ENCODE data around the gene ADIG. TPM values are rescaled to one million over a fixed set of nuclear protein-coding genes. Genes with fewer than 3 reads are reported as not detected.
A peak's percentile ranks its signal among the peaks of the same experiment; 100 is the strongest.

ADIG gene
- total and polyA plus RNA-seq, 2 of the 13 experiments (the other 11 are each of a cell fraction or from before 2014, with no cell fraction given): 0.15 TPM; not detected in 1

DNA sequence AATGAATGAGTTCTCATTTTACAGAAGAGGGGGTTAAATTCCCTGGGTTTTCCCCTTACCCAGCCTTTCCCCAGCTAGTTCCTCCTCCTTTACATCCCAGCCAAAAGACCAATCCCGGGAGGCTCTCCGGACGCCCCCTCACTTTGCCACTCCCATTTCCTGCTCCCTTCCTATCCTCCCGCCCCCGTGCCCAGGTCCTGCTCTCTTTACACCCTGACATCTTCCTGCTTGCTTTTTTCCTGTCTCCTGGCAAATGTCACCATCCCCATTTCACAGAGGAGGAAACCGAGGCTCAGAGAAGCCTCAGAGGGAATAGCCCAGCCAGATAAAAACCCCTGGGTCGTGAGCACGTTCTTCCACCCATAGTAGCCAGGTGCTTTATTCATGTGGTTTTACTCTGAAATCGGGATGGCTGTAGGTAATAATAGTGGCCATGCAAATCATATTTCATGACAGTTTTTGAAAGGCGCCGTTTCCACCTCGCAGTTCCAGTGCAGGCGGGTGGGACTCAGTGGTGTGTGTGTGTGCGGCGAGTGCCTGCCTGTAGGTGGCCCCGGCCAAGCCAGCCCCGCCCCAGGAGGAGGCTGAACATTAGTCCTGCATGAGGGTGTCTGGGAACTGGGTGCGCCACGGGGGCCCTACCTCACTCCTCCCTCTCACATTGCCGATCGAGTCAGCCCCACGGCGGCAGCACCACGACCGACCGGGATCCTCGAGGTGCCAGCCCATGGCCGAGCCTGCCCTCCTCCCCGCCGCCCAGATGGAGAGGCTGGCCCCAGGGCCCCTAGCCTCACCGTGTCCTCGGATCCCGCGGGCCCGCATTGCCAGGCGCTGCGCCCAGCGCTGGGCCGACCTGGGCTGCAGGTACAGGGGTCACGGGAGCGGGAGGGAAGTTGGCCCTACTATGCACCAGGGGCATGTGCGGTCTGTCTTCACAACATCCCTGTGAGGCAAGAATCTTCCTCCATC, 20.5 kb downstream of the ADIG start, which contains the start of gene ARHGAP40 (continued):
- TF ChIP-seq ZNF619 (CRISPR knock-in tag; IDR thresholded peaks at IDR 0.05): 0 out of 2 replicates have a peak, but pooled peaks have one; percentile 10
- TF ChIP-seq EEA1 (CRISPR knock-in tag; IDR thresholded peaks at IDR 0.05; ENCODE audit: borderline replicate concordance): peak; percentile 83; the same call in 1 of the 2 replicates
- TF ChIP-seq MEIS2 (CRISPR knock-in tag; IDR thresholded peaks at IDR 0.05): peak; percentile 54; the same call in 1 of the 2 replicates
- no peak for TF ChIP-seq ZNF749 (CRISPR knock-in tag; IDR thresholded peaks at IDR 0.05; ENCODE audit: borderline replicate concordance)
- TF ChIP-seq, protein P1, sequence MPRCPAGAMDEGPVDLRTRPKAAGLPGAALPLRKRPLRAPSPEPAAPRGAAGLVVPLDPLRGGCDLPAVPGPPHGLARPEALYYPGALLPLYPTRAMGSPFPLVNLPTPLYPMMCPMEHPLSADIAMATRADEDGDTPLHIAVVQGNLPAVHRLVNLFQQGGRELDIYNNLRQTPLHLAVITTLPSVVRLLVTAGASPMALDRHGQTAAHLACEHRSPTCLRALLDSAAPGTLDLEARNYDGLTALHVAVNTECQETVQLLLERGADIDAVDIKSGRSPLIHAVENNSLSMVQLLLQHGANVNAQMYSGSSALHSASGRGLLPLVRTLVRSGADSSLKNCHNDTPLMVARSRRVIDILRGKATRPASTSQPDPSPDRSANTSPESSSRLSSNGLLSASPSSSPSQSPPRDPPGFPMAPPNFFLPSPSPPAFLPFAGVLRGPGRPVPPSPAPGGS (CRISPR knock-in tag; IDR thresholded peaks at IDR 0.05): 0 out of 2 replicates have a peak, but pooled peaks have one; percentile 75
- no peak for TF ChIP-seq ZNF441 (CRISPR knock-in tag; IDR thresholded peaks at IDR 0.05; ENCODE audit: borderline replicate concordance)
- no peak for TF ChIP-seq ZFP36 (IDR thresholded peaks at IDR 0.05; ENCODE audit: borderline replicate concordance, low read depth, low read length, partially characterized antibody)
- peak; percentile 57 for TF ChIP-seq ZNF768 (CRISPR knock-in tag; IDR thresholded peaks at IDR 0.05)
- TF ChIP-seq ZBTB7B (CRISPR knock-in tag; IDR thresholded peaks at IDR 0.05): peak; percentile 77
- peak; percentile 53; the same call in 1 of the 2 replicates for TF ChIP-seq ZNF772 (CRISPR knock-in tag; IDR thresholded peaks at IDR 0.05)
- TF ChIP-seq, protein P2, sequence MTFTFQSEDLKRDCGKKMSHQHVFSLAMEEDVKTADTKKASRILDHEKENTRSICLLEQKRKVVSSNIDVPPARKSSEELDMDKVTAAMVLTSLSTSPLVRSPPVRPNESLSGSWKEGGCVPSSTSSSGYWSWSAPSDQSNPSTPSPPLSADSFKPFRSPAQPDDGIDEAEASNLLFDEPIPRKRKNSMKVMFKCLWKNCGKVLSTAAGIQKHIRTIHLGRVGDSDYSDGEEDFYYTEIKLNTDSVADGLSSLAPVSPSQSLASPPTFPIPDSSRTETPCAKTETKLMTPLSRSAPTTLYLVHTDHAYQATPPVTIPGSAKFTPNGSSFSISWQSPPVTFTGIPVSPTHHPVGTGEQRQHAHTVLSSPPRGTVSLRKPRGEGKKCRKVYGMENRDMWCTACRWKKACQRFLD (CRISPR knock-in tag; IDR thresholded peaks at IDR 0.05; ENCODE audit: borderline replicate concordance): no peak
- TF ChIP-seq, protein P3, sequence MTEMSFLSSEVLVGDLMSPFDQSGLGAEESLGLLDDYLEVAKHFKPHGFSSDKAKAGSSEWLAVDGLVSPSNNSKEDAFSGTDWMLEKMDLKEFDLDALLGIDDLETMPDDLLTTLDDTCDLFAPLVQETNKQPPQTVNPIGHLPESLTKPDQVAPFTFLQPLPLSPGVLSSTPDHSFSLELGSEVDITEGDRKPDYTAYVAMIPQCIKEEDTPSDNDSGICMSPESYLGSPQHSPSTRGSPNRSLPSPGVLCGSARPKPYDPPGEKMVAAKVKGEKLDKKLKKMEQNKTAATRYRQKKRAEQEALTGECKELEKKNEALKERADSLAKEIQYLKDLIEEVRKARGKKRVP (CRISPR knock-in tag; IDR thresholded peaks at IDR 0.05): no peak; a peak in 1 of 4 replicates
- peak; percentile 58; the same call in 1 of the 2 replicates for TF ChIP-seq KDM2A (CRISPR knock-in tag; IDR thresholded peaks at IDR 0.05; ENCODE audit: borderline replicate concordance, low read depth)
- no peak for TF ChIP-seq NFE2L1 (CRISPR knock-in tag; IDR thresholded peaks at IDR 0.05; ENCODE audit: borderline replicate concordance)
- TF ChIP-seq ZBTB38 (CRISPR knock-in tag; IDR thresholded peaks at IDR 0.05): peak; percentile 83
- TF ChIP-seq GTF2F1 (IDR thresholded peaks at IDR 0.05; ENCODE audit: low read length): no peak
- peak; percentile 68; the same call in 1 of the 2 replicates for TF ChIP-seq GABPB1 (CRISPR knock-in tag; IDR thresholded peaks at IDR 0.05)
- TF ChIP-seq, protein P4, sequence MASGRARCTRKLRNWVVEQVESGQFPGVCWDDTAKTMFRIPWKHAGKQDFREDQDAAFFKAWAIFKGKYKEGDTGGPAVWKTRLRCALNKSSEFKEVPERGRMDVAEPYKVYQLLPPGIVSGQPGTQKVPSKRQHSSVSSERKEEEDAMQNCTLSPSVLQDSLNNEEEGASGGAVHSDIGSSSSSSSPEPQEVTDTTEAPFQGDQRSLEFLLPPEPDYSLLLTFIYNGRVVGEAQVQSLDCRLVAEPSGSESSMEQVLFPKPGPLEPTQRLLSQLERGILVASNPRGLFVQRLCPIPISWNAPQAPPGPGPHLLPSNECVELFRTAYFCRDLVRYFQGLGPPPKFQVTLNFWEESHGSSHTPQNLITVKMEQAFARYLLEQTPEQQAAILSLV (CRISPR knock-in tag; IDR thresholded peaks at IDR 0.05; ENCODE audit: borderline replicate concordance): peak; percentile 70
- TF ChIP-seq HNF4A (CRISPR knock-in tag; IDR thresholded peaks at IDR 0.05): no peak
- 0 out of 2 replicates have a peak, but pooled peaks have one; percentile 43 for TF ChIP-seq SSRP1 (CRISPR knock-in tag; IDR thresholded peaks at IDR 0.05)
- peak; percentile 81; the same call in 1 of the 2 replicates for TF ChIP-seq NRL (CRISPR knock-in tag; IDR thresholded peaks at IDR 0.05; ENCODE audit: borderline replicate concordance)
- TF ChIP-seq ZC3H13 (CRISPR knock-in tag; IDR thresholded peaks at IDR 0.05): no peak
- TF ChIP-seq, protein P5, sequence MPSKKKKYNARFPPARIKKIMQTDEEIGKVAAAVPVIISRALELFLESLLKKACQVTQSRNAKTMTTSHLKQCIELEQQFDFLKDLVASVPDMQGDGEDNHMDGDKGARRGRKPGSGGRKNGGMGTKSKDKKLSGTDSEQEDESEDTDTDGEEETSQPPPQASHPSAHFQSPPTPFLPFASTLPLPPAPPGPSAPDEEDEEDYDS (CRISPR knock-in tag; IDR thresholded peaks at IDR 0.05): no peak

All from HepG2 (cell line).